ENCODE data around the gene PALM. TPM values are rescaled to one million over a fixed set of nuclear protein-coding genes. Genes with fewer than 3 reads are reported as not detected.
"Not testable (repeated sequence)": the region's sequence is repeated elsewhere in the genome, so short reads cannot be mapped to it uniquely, and the experiment has no call there.

The PALM gene
- total RNA-seq, 4 donors from 2014 or later: 42.8 to 119 (median 70.8) TPM

- WGBS: 80% methylated on average over 17 of the region's 19 CpGs
- TF ChIP-seq POLR2A (IDR thresholded peaks at IDR 0.05; ENCODE audit: low read depth) (no peak), POLR2AphosphoS5 (IDR thresholded peaks at IDR 0.05) (no peak), EP300 (IDR thresholded peaks at IDR 0.05) (no peak), CTCF (IDR thresholded peaks at IDR 0.05) (no peak)
- no peak for DNase-seq (ENCODE audit: extremely low spot score)
- intact Hi-C loops (cut with DNase I): no loop called here
- H3K36me3 ChIP-seq: peaks cover 7 to 39% (median 30%) of the 10 kb centered on the region in 4 donors
- no peak overlapping the region for H3K27ac ChIP-seq (replicated peaks in 1 of 4)
- H3K4me1 ChIP-seq: peaks cover 0 to 5% (median 0%) of the 10 kb centered on the region in 4 donors
- peaks cover 0 to 12% (median 8%) of the 10 kb centered on the region in 4 donors for H3K9me3 ChIP-seq
- H3K27me3 ChIP-seq: no peaks in the 10 kb centered on the region
- no peak overlapping the region for H3K4me3 ChIP-seq
Observed at GRCh38 chr19:741506-742131, 32.9 kb downstream of the PALM start.

GRCh38 chr19:742540-743075 lies 33.9 kb downstream of the PALM start:
- Histone ChIP-seq H3K9me3 (peaks cover 0 to 17% (median 15%) of the 10 kb centered on the region in 4 donors), H3K36me3 (peaks cover 7 to 42% (median 35%) of the 10 kb centered on the region in 4 donors), H3K4me1 (peaks cover 0 to 3% (median 0%) of the 10 kb centered on the region in 4 donors), H3K27me3 (peaks cover 0 to 6% (median 0%) of the 10 kb centered on the region in 4 donors), H3K27ac (replicated peaks in 1 of 4) (no peak overlapping the region), H3K4me3 (no peak overlapping the region)
- 96% methylated on average over 13 of the region's 24 CpGs for WGBS
- intact Hi-C loops (cut with DNase I): no loop called here
- TF ChIP-seq CTCF (IDR thresholded peaks at IDR 0.05): no peak
- TF ChIP-seq POLR2A (IDR thresholded peaks at IDR 0.05; ENCODE audit: low read depth): no peak
- TF ChIP-seq POLR2AphosphoS5 (IDR thresholded peaks at IDR 0.05): no peak
- no peak for DNase-seq (ENCODE audit: extremely low spot score)

- no peak overlapping the region for H3K4me3 ChIP-seq
- H3K4me1 ChIP-seq: no peaks in the 10 kb centered on the region
- intact Hi-C loops (cut with DNase I): no loop called here
- WGBS: 63% methylated on average over 12 of the region's 13 CpGs
- H3K9me3 ChIP-seq: peaks cover 0 to 23% (median 22%) of the 10 kb centered on the region in 4 donors
- H3K27me3 ChIP-seq: peaks cover 0 to 11% (median 0%) of the 10 kb centered on the region in 4 donors
- no peak for DNase-seq (ENCODE audit: extremely low spot score)
- peaks cover 7 to 47% (median 40%) of the 10 kb centered on the region in 4 donors for H3K36me3 ChIP-seq
- TF ChIP-seq EP300 (IDR thresholded peaks at IDR 0.05): no peak
- TF ChIP-seq CTCF (IDR thresholded peaks at IDR 0.05): no peak
- no peak for TF ChIP-seq POLR2AphosphoS5 (IDR thresholded peaks at IDR 0.05)
- TF ChIP-seq POLR2A (IDR thresholded peaks at IDR 0.05; ENCODE audit: low read depth): no peak
- no peak overlapping the region for H3K27ac ChIP-seq (replicated peaks in 1 of 4)
Observed at GRCh38 chr19:743168-743687, 34.5 kb downstream of the PALM start.

- intact Hi-C loops (cut with DNase I); DNase-seq (ENCODE audit: extremely low spot score); H3K4me3 ChIP-seq; H3K4me1 ChIP-seq; H3K27ac ChIP-seq (replicated peaks in 1 of 4): not testable (repeated sequence)
- WGBS: 46% methylated on average over 7 of the region's 7 CpGs
- Histone ChIP-seq H3K27me3 (peaks cover 0 to 22% (median 0%) of the 10 kb centered on the region in 4 donors), H3K36me3 (peaks cover 7 to 42% (median 36%) of the 10 kb centered on the region in 4 donors), H3K9me3 (peaks cover 0 to 25% (median 23%) of the 10 kb centered on the region in 4 donors)
Observed at GRCh38 chr19:745138-745537, 36.4 kb downstream of the PALM start.

GRCh38 chr19:746208-746819 lies 37.6 kb downstream of the PALM start:
- no peak for TF ChIP-seq CTCF (IDR thresholded peaks at IDR 0.05)
- TF ChIP-seq POLR2AphosphoS5 (IDR thresholded peaks at IDR 0.05): no peak
- no peak for TF ChIP-seq POLR2A (IDR thresholded peaks at IDR 0.05; ENCODE audit: low read depth)
- no peak for TF ChIP-seq EP300 (IDR thresholded peaks at IDR 0.05)
- intact Hi-C loops (cut with DNase I): no loop called here
- Histone ChIP-seq H3K9me3 (peaks cover 0 to 25% (median 23%) of the 10 kb centered on the region in 4 donors), H3K27ac (replicated peaks in 1 of 4) (no peak overlapping the region), H3K27me3 (peaks cover 0 to 32% (median 0%) of the 10 kb centered on the region in 4 donors), H3K36me3 (peaks cover 7 to 36% (median 28%) of the 10 kb centered on the region in 4 donors), H3K4me1 (peaks cover 0 to 3% (median 1%) of the 10 kb centered on the region in 4 donors), H3K4me3 (no peak overlapping the region)
- no peak for DNase-seq (ENCODE audit: extremely low spot score)
- WGBS: 94% methylated on average over 18 of the region's 43 CpGs
